Activated T-helper 1 cell treated with Interleukin-2 at 50 U/mL for 16 hours (primary cell): ENCODE measurements around the gene ZNF217.
"Not testable (repeated sequence)": the region's sequence is repeated elsewhere in the genome, so short reads cannot be mapped to it uniquely, and the experiment has no call there.

Source experiments
- DNase-seq: peaks from one replicate; pipeline ENCODE4 v3.0.0-alpha.2; 2020; ENCODE audit warnings: low read depth

Gene ZNF217

DNA sequence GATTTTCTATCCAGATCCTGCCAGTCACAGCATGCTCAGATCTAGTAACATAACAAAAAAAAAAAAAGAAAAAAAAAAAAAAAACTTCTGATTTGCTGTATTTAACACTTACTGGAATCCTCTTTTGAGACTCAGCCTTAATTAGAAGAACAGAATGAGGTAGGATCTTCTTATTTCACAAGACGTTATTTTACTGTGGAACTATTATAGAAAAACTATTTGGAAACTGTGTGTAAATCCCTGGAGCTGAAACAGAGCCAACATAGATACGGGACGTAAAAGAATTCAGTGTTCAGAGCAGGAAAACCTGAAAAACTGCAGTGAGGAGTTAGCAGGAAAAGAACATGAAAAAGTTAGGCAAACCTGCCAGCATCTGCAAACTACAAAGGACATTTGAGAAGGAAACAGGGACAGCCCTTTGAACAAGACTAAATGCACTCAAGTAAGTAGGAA, 3.4 kb upstream of the ZNF217 start:
- DNase-seq: no peak

DNA sequence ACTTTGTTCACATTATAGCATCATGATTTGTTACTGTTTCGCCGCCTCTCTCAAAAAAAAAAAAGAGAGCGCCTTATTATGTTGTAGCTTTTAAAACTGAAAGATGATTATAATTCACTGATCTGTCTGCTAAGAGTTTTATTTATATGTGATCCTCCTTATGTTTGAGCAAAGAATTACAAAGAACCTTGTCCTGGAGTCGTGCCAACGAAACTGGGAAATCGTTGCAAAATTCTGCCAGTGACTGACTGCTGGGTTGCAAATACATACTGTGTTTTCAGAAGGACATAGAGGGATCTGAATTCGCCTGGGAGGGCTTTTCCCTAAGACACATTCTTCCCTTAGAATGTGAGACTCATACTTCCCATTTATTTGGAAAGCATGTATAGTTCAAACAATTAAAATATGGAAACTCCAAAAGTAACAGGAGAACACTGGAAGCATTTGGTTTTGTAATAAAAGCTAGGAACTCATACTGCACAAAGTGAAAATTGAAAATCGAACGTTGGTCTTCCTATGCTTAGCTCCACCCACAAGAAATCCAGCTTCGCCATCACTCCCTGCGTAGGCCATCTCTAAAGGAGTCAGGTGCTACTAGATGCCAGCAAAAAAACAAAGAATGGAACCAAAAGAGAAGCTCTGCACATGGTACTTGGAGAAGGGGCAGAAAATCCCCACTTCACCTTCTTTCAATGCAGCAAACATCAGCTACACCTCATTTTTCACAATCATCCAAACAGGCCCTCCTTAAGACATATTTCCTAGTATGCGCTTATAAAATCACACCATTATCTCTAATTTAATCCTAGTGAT, 2.8 kb upstream of the ZNF217 start:
- not testable (repeated sequence) for DNase-seq

DNA sequence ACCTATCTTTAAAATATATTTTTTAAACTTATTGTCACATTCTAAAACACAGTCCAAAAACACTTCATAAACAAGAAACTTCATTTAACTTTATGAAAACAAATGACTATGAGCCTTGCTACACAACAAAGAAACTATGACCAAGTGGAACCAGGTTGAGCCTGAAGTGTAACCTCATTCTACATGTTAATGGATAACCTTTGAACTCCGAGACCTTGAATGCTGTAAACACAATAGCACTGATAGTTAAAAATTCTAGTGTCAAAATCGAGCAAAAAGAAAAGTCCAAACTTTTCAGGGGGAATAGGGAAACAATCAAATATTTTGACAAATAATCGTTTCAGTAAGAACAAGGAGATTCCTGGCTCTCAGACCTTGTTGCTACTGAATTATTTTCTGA, 2.1 kb upstream of the ZNF217 start:
- DNase-seq: not testable (repeated sequence)

DNA sequence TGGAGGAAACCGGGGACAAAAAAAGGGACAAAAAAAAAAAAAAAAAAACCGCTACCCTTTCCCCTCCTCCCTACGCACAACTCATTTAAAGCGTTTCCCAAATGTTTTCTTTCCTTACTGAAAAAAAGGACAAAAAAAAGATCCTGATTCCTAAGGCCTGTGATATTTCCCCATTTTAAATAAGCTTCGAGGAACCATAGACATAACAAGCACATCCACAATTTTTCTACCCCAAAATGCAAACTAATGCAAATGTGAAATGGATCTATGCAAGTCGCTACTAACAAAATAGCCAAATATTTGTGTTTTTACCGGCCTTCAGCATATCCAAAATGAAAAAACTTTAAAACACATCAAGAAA, 1.4 kb upstream of the ZNF217 start:
- DNase-seq: no peak

GRCh38 chr20:53594068-53595017, 704 bp upstream of the ZNF217 start:
- peak; percentile 98 for DNase-seq

- no peak for DNase-seq
Observed at GRCh38 chr20:53592992-53593465, 610 bp downstream of the ZNF217 start.

DNA sequence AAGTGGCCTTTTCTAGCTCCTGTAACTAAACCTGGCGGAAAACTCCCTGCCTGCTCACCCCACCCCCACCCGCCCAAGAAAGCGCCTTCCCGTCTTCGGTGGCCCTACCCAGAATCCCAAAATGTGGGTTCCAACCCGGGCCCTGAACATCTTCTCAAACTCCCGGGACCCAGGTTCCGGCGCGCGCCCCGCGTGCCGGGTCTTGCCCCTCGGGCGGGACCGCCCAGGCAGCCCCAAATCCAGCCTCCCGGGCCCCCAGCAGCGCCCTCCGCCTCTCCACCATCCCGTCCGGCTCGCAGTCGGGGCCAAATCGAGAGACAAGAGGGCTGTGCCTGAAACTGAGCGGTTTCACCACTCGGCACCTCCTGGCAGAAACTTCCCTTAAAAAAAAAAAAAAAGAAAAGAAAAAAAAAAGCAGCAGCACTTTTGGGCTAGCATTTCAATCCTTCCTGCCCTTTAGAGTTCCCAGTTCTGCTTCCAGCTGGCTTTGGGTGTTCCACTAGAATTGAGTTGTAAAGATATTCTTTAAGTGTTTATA, 1.1 kb downstream of the ZNF217 start:
- peak; percentile 35 for DNase-seq

GRCh38 chr20:53591941-53592441, 1.6 kb downstream of the ZNF217 start:
- DNase-seq: not testable (repeated sequence)

GRCh38 chr20:53591206-53591741, 2.4 kb downstream of the ZNF217 start:
- not testable (repeated sequence) for DNase-seq

DNA sequence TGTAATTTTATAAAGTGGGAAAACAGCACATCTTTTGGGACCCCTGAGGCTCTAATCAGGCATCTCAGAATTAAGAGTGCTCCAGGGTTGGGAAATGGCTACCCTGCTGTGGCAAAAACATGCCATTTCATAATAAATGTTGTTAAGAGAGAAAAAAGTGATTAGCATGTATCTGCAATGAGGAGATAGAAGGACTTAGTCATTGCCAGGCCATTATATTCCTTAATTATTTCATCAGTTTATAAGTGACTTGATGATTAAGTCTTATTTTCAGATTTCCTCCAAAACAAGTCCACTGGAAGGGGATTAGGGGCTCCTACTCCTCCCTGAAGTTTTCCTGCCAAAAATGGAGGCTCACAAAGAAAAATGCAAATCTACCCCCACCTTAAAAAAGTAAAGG, 3.0 kb downstream of the ZNF217 start:
- DNase-seq: not testable (repeated sequence)

- DNase-seq: not testable (repeated sequence)
Observed at GRCh38 chr20:53590122-53590521, 3.5 kb downstream of the ZNF217 start.

DNA sequence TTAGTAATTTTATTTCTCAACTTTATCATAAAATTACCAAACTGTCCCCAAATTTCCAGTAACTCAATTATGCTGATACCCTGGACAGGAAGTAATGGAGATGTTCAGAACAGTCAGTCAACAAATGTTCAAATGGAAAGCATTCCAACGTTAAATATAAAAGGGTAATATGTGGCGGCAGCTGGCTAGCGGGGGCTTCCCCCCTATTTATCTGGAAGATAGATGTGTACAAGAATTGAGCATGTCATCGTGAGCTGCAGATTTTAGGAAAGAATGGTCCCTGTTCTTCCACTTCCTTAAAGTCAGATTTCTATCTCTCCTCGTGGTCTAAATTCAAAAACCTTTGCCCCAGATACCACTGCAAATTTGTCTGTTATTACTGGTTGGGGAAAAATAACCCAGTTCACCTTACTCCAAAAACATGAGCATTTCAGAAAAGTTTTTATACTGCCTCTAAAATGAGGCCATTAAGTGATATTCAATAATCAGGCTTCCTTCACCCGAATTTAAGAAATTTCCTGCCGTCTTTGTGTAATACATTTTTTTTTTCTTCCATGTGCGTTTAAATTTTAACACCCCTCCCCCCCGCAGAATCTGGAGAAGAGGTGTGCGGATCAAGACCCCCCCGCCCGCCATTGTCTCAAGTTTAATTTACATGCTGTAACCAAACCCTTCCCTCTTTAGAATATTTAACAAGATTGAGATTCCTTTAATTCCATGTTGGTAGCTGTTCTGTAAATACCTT, 4.1 kb downstream of the ZNF217 start:
- DNase-seq: not testable (repeated sequence)

DNA sequence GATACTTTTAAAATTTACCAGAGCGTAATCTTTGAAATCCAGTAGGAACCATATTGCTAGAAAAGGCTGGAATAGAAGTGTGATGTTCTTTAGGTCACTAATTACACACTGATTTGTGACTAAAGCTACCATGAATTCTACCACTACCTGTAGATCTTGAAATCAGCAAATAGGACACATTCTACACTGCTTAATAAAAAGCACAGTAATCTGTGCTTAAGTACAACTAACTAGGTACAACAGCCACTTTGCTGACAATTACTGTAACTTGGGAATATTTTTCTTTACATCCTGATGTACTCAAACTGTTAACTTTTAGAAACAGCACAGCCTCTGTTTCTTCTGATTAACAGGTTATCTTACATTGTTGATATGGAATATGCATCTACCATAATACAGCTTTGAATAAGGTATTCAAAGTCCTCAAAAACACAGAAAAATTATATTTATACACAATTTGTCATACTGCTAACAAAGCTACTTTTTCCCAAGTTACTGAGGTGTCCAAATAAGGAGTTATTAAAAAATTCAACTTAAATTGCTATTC, 6.4 kb downstream of the ZNF217 start:
- not testable (repeated sequence) for DNase-seq

DNA sequence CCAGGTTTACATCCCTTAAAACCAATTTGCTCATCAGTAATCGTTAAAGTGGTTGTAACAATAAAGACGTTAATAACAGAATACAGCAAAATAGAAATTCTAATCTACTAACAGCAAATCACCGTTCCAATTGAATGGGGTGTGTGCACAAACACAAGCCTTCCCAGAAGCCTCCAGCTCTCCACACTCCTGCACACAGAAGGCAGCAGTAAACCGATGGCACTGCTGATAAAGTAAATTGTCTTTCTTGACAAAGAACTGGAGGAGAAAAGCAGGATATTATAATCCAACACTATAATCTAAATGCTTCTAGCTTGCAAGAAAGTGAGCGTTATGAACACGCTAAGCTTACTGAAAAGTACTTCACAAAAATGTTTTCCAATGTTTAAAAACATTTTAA, 7.0 kb downstream of the ZNF217 start:
- DNase-seq: no peak

DNA sequence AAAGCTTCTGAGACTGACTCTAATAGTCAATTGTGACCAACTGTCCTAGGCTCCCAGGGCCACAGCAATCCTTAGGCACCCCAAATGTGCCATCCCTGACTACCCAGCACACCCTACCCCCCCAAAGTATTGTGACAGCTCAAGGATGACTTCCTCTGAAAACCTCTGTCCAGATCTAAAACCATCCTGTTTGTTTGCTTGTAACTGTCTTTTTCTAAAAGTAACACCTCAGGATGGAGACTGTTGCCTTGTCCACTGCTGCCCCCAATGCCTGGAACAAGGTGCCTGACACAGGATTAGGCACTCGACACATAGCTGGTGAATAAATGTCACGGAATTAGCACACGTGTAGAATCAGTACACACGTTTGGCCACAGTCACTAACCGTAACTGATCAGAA, 7.7 kb downstream of the ZNF217 start:
- DNase-seq: not testable (repeated sequence)

DNA sequence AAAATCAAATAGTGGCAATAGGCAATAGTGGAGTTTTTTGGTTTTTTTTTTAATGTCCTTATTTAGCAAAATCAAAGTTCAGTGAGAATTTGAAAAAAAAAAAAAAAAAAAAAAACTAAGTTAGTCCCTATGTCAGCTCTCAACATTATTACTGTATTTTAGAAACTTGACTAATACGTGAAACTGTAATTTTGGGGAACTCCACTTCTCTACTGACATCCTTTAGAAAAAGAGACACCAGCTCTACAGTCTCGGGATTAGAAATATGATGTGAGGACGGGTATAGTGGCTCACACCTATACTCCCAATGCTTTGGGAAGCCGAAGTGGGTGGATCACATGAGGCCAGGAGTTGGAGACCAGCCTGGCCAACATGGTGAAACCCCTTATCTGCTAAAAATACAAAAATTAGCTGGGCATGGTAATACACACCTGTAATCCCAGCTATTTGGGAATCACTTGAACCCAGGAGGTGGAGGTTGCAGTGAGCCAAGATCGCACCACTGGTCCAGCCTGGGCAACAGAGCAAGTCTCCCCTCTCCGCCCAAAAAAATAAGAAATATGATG, 8.6 kb downstream of the ZNF217 start:
- DNase-seq: not testable (repeated sequence)

DNA sequence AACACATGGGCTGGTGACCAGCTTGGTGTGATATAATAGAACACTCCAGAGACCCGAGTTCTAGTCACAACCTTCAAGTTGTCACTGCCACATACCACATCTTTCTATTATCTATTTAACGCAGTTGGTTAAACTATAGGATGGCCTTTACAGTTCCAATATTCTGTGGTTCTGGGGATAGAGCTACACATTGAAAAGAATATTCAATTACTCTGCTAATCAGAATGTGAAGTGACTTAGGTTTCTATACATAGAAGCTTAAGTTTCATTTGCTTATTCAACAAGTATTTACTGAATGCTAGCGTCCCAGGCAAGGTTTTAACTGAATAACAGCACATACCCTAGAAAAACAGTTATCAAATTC, 9.1 kb downstream of the ZNF217 start:
- DNase-seq: not testable (repeated sequence)

DNA sequence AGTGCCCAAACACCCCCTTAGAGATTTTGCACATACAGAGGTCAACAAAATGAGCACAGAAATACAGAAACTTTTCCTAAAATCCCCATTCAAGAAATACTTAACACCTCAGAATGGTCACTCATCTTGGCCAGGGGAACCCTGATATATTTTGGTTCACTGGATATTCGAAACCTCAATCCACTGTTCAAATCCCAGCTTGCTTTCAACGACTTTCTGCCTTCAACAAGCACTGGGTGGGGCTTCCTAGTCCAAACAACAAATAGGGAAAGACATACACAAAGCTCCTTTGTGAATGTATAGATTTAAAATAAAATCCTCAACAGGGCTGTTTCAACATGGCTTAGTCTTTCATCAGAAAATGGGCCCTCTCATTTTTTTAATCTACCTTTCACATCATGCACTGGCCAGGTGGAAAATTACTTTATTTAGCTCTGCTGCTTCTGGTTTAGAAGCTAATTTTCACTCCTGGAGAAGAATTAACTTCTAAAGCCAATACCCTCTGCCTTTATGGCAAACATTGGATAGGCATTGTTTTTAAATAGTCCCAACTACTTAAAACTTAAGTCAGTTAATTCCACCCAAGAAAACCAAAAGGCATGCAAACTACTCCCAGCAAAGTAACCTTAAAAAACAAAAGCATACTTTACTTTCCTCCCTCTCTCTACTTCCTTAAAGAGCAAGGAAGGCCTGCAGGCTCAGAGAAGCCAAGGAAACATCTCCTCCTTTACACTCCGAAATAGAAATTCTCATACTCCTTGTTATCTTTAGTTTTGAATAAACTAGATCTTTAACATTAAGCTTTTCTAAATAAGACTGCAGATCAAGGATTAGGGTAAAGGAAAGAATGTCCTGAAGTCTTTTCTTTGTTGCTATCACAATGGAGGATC, 9.7 kb downstream of the ZNF217 start:
- not testable (repeated sequence) for DNase-seq

- DNase-seq: no peak
Observed at GRCh38 chr20:53582574-53583351, 10.9 kb downstream of the ZNF217 start.
